ENCODE data around the gene FCN2. TPM values are rescaled to one million over a fixed set of nuclear protein-coding genes. Genes with fewer than 3 reads are reported as not detected.

Gene FCN2
- total and polyA plus RNA-seq, 9 of the 15 experiments (the other 6 are each of a cell fraction or from before 2014, with no cell fraction given) = not detected

DNA sequence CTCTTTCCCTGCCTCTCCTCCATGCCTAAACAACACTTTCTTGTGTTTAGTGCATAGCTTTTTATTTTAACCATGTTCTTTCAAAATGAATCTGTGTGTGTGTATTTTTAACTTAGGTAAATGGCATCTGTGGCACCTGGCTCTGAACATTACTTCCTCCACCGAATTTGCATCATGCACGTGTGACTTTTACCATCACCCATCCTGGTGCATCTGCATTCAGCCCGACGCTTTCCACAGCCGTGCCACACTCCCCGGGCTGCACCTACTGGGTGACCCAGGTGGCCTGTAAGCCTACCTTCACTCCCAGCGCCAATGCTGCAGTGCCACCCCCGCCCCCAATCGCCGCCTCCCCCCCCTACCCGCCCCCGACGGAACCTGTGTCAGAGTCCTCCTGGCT, 49.8 kb downstream of the FCN2 start:
- intact Hi-C loops (cut with micrococcal nuclease) = no loop called here
- Histone ChIP-seq H3K4me3 (no peak overlapping the region), H3K9ac (ENCODE audit: insufficient read depth in 1 of 2, low read depth in 2 of 2, low read length in 2 of 2) (no peak overlapping the region), H3K27ac (ENCODE audit: extremely low read depth, low read depth, low read length) (no peak overlapping the region), H3K79me2 (ENCODE audit: control insufficient read depth, insufficient read depth, low read length) (no peaks in the 10 kb centered on the region), H4K20me1 (replicated peaks; ENCODE audit: control insufficient read depth, insufficient read depth, low read length) (peaks cover 6% of the 10 kb centered on the region; the same call in 1 of the 2 replicates), H3K36me3 (ENCODE audit: control insufficient read depth, insufficient read depth, low read length) (no peaks in the 10 kb centered on the region), H3K4me2 (ENCODE audit: insufficient read depth, low read length) (no peak overlapping the region), H3K4me1 (replicated peaks in 1 of 2; ENCODE audit: control insufficient read depth in 2 of 2, insufficient read depth in 2 of 2, low read length in 2 of 2) (peaks cover 0 to 5% of the 10 kb centered on the region in 2 experiments; a peak in 2 of 5 replicates), H3K9me3 (replicated peaks; ENCODE audit: control insufficient read depth, insufficient read depth, low read depth, low read length) (no peaks in the 10 kb centered on the region), H3K27me3 (ENCODE audit: control insufficient read depth in 2 of 2, insufficient read depth in 2 of 2, low read length in 2 of 2) (peaks cover 9 to 45% of the 10 kb centered on the region in 2 experiments), H2AFZ (ENCODE audit: low read depth, low read length) (no peak overlapping the region), H3K9me1 (ENCODE audit: control insufficient read depth, insufficient read depth, low read length) (no peaks in the 10 kb centered on the region)
- no peak for DNase-seq (ENCODE audit: extremely low read depth in 1 of 4, low spot score in 3 of 4)
- BruUV-seq (replicated peaks) = no TSS peak
- no peak for ATAC-seq
- ChIA-PET CTCF (ENCODE audit: low intra/inter-chr PET ratio) (no interaction called here), POLR2A (no interaction called here)
- TF ChIP-seq KDM1A (IDR thresholded peaks at IDR 0.05) (no peak), RBM39 (optimal IDR thresholded peaks at IDR 0.05; ENCODE audit: low read depth, low read length) (no peak), SMAD1 (IDR thresholded peaks at IDR 0.05; ENCODE audit: low read depth, low read length, partially characterized antibody) (no peak)
- FAIRE-seq = no peak
- WGBS (ENCODE audit: insufficient coverage, low coverage, missing lambda C conversion rate) = 1% methylated on average over 6 of the region's 13 CpGs
- in situ Hi-C loops (cut with MboI) = no loop called here

DNA sequence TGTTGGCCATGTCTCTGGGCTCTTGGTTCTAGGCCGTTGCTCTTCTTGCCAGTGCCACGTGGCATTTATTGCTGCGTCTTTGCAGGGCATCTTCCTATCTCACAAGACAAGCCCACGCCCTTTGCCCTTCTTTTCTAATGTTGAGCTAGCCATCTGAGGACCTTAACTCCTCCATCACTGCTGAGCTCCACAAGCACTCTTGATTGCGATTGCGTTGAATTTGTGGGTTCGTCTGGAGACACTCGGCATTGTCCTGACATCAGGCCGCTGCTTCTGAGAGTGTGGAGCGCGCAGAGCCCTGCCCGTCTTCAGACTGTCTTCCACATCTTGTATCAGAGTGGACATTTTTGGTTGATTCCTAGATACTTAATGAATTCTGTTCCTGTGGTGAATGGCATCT, 51.6 kb downstream of the FCN2 start:
- 2% methylated on average over 12 of the region's 12 CpGs for WGBS (ENCODE audit: insufficient coverage, low coverage, missing lambda C conversion rate)
- CTCF ChIA-PET (ENCODE audit: low intra/inter-chr PET ratio) = no interaction called here
- DNase-seq (ENCODE audit: extremely low read depth in 1 of 4, low spot score in 3 of 4) (no peak), FAIRE-seq (no peak), ATAC-seq (no peak)
- POLR2A ChIA-PET = interaction anchor here (0.5 kb wide), 1 partner anchor 132 kb away, joined by 3 read pairs; no protein-coding TSS in a partner anchor
- Histone ChIP-seq H3K9ac (ENCODE audit: insufficient read depth in 1 of 2, low read depth in 2 of 2, low read length in 2 of 2) (no peak overlapping the region), H3K4me2 (ENCODE audit: insufficient read depth, low read length) (no peak overlapping the region), H3K27me3 (ENCODE audit: control insufficient read depth in 2 of 2, insufficient read depth in 2 of 2, low read length in 2 of 2) (peaks cover 9 to 59% of the 10 kb centered on the region in 2 experiments), H3K4me1 (replicated peaks in 1 of 2; ENCODE audit: control insufficient read depth in 2 of 2, insufficient read depth in 2 of 2, low read length in 2 of 2) (peaks cover 0 to 5% of the 10 kb centered on the region in 2 experiments; a peak in 2 of 5 replicates), H3K4me3 (no peak overlapping the region), H3K9me1 (ENCODE audit: control insufficient read depth, insufficient read depth, low read length) (no peaks in the 10 kb centered on the region), H3K9me3 (replicated peaks; ENCODE audit: control insufficient read depth, insufficient read depth, low read depth, low read length) (no peaks in the 10 kb centered on the region), H2AFZ (ENCODE audit: low read depth, low read length) (no peak overlapping the region), H3K27ac (ENCODE audit: extremely low read depth, low read depth, low read length) (no peak overlapping the region), H3K79me2 (ENCODE audit: control insufficient read depth, insufficient read depth, low read length) (no peaks in the 10 kb centered on the region), H4K20me1 (replicated peaks; ENCODE audit: control insufficient read depth, insufficient read depth, low read length) (peaks cover 10% of the 10 kb centered on the region; the same call in 1 of the 2 replicates), H3K36me3 (ENCODE audit: control insufficient read depth, insufficient read depth, low read length) (no peaks in the 10 kb centered on the region)
- BruUV-seq (replicated peaks) = no TSS peak
- intact Hi-C loops (cut with micrococcal nuclease) (no loop called here), in situ Hi-C loops (cut with MboI) (no loop called here)
- TF ChIP-seq ETV6 (IDR thresholded peaks at IDR 0.05; ENCODE audit: borderline replicate concordance in 1 of 2, low read depth in 2 of 2, low read length in 1 of 2) (no peak), ETV6 (CRISPR knock-in tag; IDR thresholded peaks at IDR 0.05; ENCODE audit: borderline replicate concordance) (no peak), HLTF (IDR thresholded peaks at IDR 0.05) (no peak), TBP (optimal IDR thresholded peaks at IDR 0.05; ENCODE audit: low read depth, low read length) (no peak), MECOM (CRISPR knock-in tag; IDR thresholded peaks at IDR 0.05) (no peak), ZNF77 (CRISPR knock-in tag; IDR thresholded peaks at IDR 0.05) (no peak), KDM4B (IDR thresholded peaks at IDR 0.05; ENCODE audit: borderline replicate concordance in 2 of 2, low read depth in 1 of 2) (no peak), ZNF696 (CRISPR knock-in tag; conservative IDR thresholded peaks at IDR 0.05) (no peak), ZNF57 (CRISPR knock-in tag; IDR thresholded peaks at IDR 0.05) (no peak), SETDB1 (IDR thresholded peaks at IDR 0.05; ENCODE audit: low read length) (no peak), SMAD4 (CRISPR knock-in tag; conservative IDR thresholded peaks at IDR 0.05) (no peak), KLF1 (tag; IDR thresholded peaks at IDR 0.05) (no peak), RAD21 (CRISPR knock-in tag; conservative IDR thresholded peaks at IDR 0.05 in 1 of 2, IDR thresholded peaks at IDR 0.05 in 1 of 2) (no peak), NFATC3 (IDR thresholded peaks at IDR 0.05) (no peak), CHCHD3 (CRISPR knock-in tag; IDR thresholded peaks at IDR 0.05) (no peak), ZNF584 (CRISPR knock-in tag; IDR thresholded peaks at IDR 0.05; ENCODE audit: low read depth) (no peak), HDGF (IDR thresholded peaks at IDR 0.05) (no peak)
- TF ChIP-seq, protein P1, sequence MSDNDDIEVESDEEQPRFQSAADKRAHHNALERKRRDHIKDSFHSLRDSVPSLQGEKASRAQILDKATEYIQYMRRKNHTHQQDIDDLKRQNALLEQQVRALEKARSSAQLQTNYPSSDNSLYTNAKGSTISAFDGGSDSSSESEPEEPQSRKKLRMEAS (CRISPR knock-in tag; IDR thresholded peaks at IDR 0.05) = no peak

Data from K562 (cell line).